Liver (tissue), 9 donors: Measurements from ENCODE around the gene CNTN2. TPM values are rescaled to one million over a fixed set of nuclear protein-coding genes. Genes with fewer than 3 reads are reported as not detected.

ENCODE experiments used
- DNase-seq: peaks from one replicate; pipeline ENCODE4 v3.0.0-alpha.2; 2017; ENCODE audit warnings: low spot score
- H3K27ac ChIP-seq, 2 donors: one replicate each; pipeline ENCODE4 v1.7.0; 2013; ENCODE audit warnings: inconsistent platforms in 2 of 2, low read length in 2 of 2, control low read depth in 1 of 2, low read depth in 1 of 2, mild to moderate bottlenecking in 1 of 2
- H3K27me3 ChIP-seq, 4 donors: one replicate each; pipeline versions ENCODE4 v1.6.1 to v1.7.0; 2013; ENCODE audit warnings: low read length in 3 of 4, inconsistent platforms in 1 of 4, mild to moderate bottlenecking in 1 of 4, moderate library complexity in 1 of 4; ENCODE audit not compliant: control insufficient read depth in 4 of 4, insufficient read depth in 4 of 4
- H3K36me3 ChIP-seq, 4 donors: one replicate each; pipeline versions ENCODE4 v1.6.1 to v1.7.0; 2013; ENCODE audit warnings: low read length in 3 of 4, mild to moderate bottlenecking in 3 of 4, low read depth in 1 of 4, moderate library complexity in 1 of 4; ENCODE audit not compliant: control insufficient read depth in 4 of 4, insufficient read depth in 3 of 4
- H3K4me1 ChIP-seq, 4 donors: one replicate each; pipeline versions ENCODE4 v1.6.1 to v1.7.0; 2013; ENCODE audit warnings: low read length in 3 of 4, mild to moderate bottlenecking in 3 of 4, moderate library complexity in 1 of 4; ENCODE audit not compliant: control insufficient read depth in 4 of 4, insufficient read depth in 4 of 4
- H3K4me3 ChIP-seq, 3 donors: one replicate each; pipeline versions ENCODE4 v1.6.1 to v1.7.0; 2013; ENCODE audit warnings: low read length in 3 of 3, control low read depth in 1 of 3, low read depth in 1 of 3, mild to moderate bottlenecking in 1 of 3
- H3K9ac ChIP-seq, 2 donors: one replicate each; pipeline ENCODE4 v1.7.0; 2013; ENCODE audit warnings: low read length in 2 of 2, mild to moderate bottlenecking in 2 of 2, moderate library complexity in 2 of 2, control low read depth in 1 of 2, low read depth in 1 of 2
- H3K9me3 ChIP-seq, 4 donors: one replicate each; pipeline versions ENCODE4 v1.6.1 to v1.7.0; 2013; ENCODE audit warnings: low read length in 3 of 4; ENCODE audit not compliant: control insufficient read depth in 4 of 4
- ATF3 ChIP-seq: IDR thresholded peaks from 2 replicates; pipeline ENCODE4 v1.6.1; 2016; ENCODE audit warnings: antibody characterized with exemption
- FOXA1 ChIP-seq: IDR thresholded peaks from 2 replicates; pipeline ENCODE4 v1.6.1; 2016; ENCODE audit warnings: antibody characterized with exemption
- FOXA2 ChIP-seq: IDR thresholded peaks from 2 replicates; pipeline ENCODE4 v1.6.1; 2016; ENCODE audit warnings: antibody characterized with exemption
- HNF4A ChIP-seq, 2 donors: conservative IDR thresholded peaks; 2 replicates each; pipeline ENCODE4 v1.6.1; 2016; ENCODE audit warnings: antibody characterized with exemption in 2 of 2, mild to moderate bottlenecking in 2 of 2
- HNF4G ChIP-seq: IDR thresholded peaks from 2 replicates; pipeline ENCODE4 v1.6.1; 2016; ENCODE audit warnings: antibody characterized with exemption
- JUND ChIP-seq, 2 donors: IDR thresholded peaks; 2 replicates each; pipeline ENCODE4 v1.6.1; 2016; ENCODE audit warnings: antibody characterized with exemption in 2 of 2
- MAX ChIP-seq: IDR thresholded peaks from 2 replicates; pipeline ENCODE4 v1.6.1; 2016; ENCODE audit warnings: antibody characterized with exemption
- NR2F2 ChIP-seq: IDR thresholded peaks from 2 replicates; pipeline ENCODE4 v1.6.1; 2016; ENCODE audit warnings: antibody characterized with exemption
- RAD21 ChIP-seq, 2 donors: IDR thresholded peaks; 2 replicates each; pipeline ENCODE4 v1.6.1; 2016; ENCODE audit warnings: antibody characterized with exemption in 2 of 2, mild to moderate bottlenecking in 2 of 2
- REST ChIP-seq: IDR thresholded peaks from 2 replicates; pipeline ENCODE4 v1.6.1; 2016; ENCODE audit warnings: antibody characterized with exemption, mild to moderate bottlenecking
- SP1 ChIP-seq: IDR thresholded peaks from 2 replicates; pipeline ENCODE4 v1.6.1; 2018; ENCODE audit warnings: antibody characterized with exemption, mild to moderate bottlenecking
- TAF1 ChIP-seq: conservative IDR thresholded peaks from 2 replicates; pipeline ENCODE4 v1.6.1; 2016; ENCODE audit warnings: antibody characterized with exemption, mild to moderate bottlenecking
- WGBS: extraction: QIAGEN DNeasy Blood & Tissue Kit; methylation state at CpG from one replicate; pipeline ENCODE4 v1.1.7; 2013; 5-methylcytosine and 5-hydroxymethylcytosine counted together
- polyA plus RNA-seq, 2 donors: library from polyadenylated mRNA; stranded (reverse) in 1 of 2; unstranded in 1 of 2; fragments of 200-250 nt in 1 of 2; fragments of >200 nt in 1 of 2; fragmentation: Nextera tagmentation in 1 of 2; extraction: Ambion mirVana in 1 of 2; gene quantifications; one replicate each; pipeline versions ENCODE4 v1.2.1 to v1.2.3, GENCODE V29; 2013 to 2015
- total RNA-seq, 2 donors: library from RNA; depleted of rRNA; stranded (reverse); fragments of >200 nt; gene quantifications; one replicate each; pipeline ENCODE4 v1.2.3, GENCODE V29; 2014
- donor health status: healthy.
- donor health status: healthy.
- donor health status: healthy.
- donor health status: healthy.
- donor health status: healthy.

The CNTN2 gene
- total and polyA plus RNA-seq, 4 donors, result 0.05 to 0.25 (median 0.17) TPM

GRCh38 chr1:205052690-205053089 is 9.7 kb downstream of the CNTN2 start:
- no peaks in the 10 kb centered on the region for H3K27me3 ChIP-seq
- WGBS, result 90% methylated on average over 11 of the region's 11 CpGs
- peaks cover 0 to 4% (median 0%) of the 10 kb centered on the region in 4 donors for H3K4me1 ChIP-seq
- H3K4me3 ChIP-seq, result no peak overlapping the region
- no peak overlapping the region for H3K9ac ChIP-seq
- H3K9me3 ChIP-seq, result no peaks in the 10 kb centered on the region
- H3K36me3 ChIP-seq, result no peaks in the 10 kb centered on the region
- DNase-seq, result no peak
- H3K27ac ChIP-seq, result no peak overlapping the region
- TF ChIP-seq FOXA2, result no peak
- TF ChIP-seq JUND (IDR thresholded peaks at IDR 0.05), result no peak
- TF ChIP-seq HNF4A (conservative IDR thresholded peaks at IDR 0.05), result no peak
- TF ChIP-seq FOXA1, result no peak
- TF ChIP-seq RAD21 (IDR thresholded peaks at IDR 0.05), result no peak
- no peak for TF ChIP-seq HNF4G
- TF ChIP-seq REST, result no peak
- TF ChIP-seq TAF1, result no peak

- 92% methylated on average over 5 of the region's 5 CpGs for WGBS
- H3K4me3 ChIP-seq, result no peak overlapping the region
- TF ChIP-seq HNF4A (conservative IDR thresholded peaks at IDR 0.05) (no peak), SP1 (no peak), JUND (IDR thresholded peaks at IDR 0.05) (no peak), NR2F2 (no peak)
- H3K4me1 ChIP-seq, result peaks cover 0 to 4% (median 0%) of the 10 kb centered on the region in 4 donors
- no peak overlapping the region for H3K27ac ChIP-seq
- H3K9ac ChIP-seq, result no peak overlapping the region
- H3K27me3 ChIP-seq, result no peaks in the 10 kb centered on the region
- H3K9me3 ChIP-seq, result no peaks in the 10 kb centered on the region
- H3K36me3 ChIP-seq, result no peaks in the 10 kb centered on the region
- no peak for DNase-seq
These were observed 10.3 kb downstream of the CNTN2 start for GRCh38 chr1:205053296-205053695.

GRCh38 chr1:205054013-205054412 is 11.0 kb downstream of the CNTN2 start:
- H3K4me3 ChIP-seq, result no peak overlapping the region
- peaks cover 0 to 4% (median 0%) of the 10 kb centered on the region in 4 donors for H3K4me1 ChIP-seq
- no peak for DNase-seq
- 70% methylated on average over 7 of the region's 7 CpGs for WGBS
- H3K9ac ChIP-seq, result no peak overlapping the region
- no peaks in the 10 kb centered on the region for H3K9me3 ChIP-seq
- TF ChIP-seq TAF1 (no peak), JUND (IDR thresholded peaks at IDR 0.05) (no peak)
- no peak overlapping the region for H3K27ac ChIP-seq
- no peaks in the 10 kb centered on the region for H3K27me3 ChIP-seq
- H3K36me3 ChIP-seq, result no peaks in the 10 kb centered on the region

GRCh38 chr1:205056188-205056611 is 13.2 kb downstream of the CNTN2 start:
- no peak for DNase-seq
- TF ChIP-seq MAX, result no peak
- no peak for TF ChIP-seq NR2F2
- no peak for TF ChIP-seq REST
- TF ChIP-seq ATF3, result no peak
- no peak for TF ChIP-seq TAF1
- TF ChIP-seq HNF4G, result no peak
- no peak overlapping the region for H3K4me3 ChIP-seq
- H3K9me3 ChIP-seq, result no peaks in the 10 kb centered on the region
- H3K27ac ChIP-seq, result no peak overlapping the region
- H3K27me3 ChIP-seq, result no peaks in the 10 kb centered on the region
- WGBS, result 93% methylated on average over 13 of the region's 13 CpGs
- H3K36me3 ChIP-seq, result no peaks in the 10 kb centered on the region
- no peaks in the 10 kb centered on the region for H3K4me1 ChIP-seq
- H3K9ac ChIP-seq, result no peak overlapping the region
